Astrocyte of the hippocampus (primary cell): ENCODE results near the gene HGF.
"Not testable (repeated sequence)": the region's sequence is repeated elsewhere in the genome, so short reads cannot be mapped to it uniquely, and the experiment has no call there.

Experiments used
- DNase-seq: peaks from one replicate; pipeline ENCODE4 v3.0.0; 2011; ENCODE audit warnings: low read depth, low spot score

Gene HGF

DNA sequence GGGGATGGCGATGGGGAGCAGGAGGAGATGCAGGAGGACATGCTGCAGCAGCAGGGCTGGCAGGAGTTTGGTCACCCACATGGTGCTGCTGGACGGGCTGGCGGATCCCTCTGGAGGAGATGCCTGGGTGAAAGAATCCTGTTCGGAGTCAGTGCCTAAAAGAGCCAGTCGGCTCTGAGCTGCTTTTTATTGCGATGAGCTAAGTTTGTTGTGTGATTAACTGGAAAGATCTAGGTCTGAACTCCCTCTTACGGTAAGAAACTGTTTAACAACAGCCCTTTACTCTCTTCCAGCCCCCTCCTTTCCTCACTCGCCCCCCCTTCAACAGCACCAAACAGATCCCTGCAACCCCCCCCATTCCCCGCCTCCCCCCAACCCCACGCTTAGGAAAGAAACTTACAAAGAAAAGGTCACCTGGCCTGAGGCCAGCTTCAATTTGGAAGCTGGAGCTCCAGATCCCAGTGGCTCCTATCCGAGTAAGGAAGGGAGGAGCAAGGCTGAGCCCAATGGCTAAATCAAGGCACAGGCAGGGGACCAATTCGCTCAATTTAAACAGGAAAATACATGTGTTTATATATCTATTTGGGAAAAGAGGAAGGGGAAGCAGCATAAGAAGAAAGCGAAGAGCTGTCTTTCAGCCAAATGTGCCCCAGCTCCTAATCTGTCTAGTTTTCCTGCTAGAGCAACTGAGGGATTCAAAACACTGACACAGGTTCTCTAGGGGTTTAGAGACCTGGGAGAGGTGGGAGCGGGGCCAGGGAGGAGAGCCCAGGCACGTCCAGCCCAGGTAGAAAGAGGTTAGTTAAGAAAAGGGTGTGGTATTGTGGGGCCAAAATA, at the start of gene HGF:
Gene HGF, minus strand, starts transcription at position 157 of the 837 bp plus-strand sequence. Its CDS starts 76 bp downstream, at position 81.
- DNase-seq: peak; percentile 42

DNA sequence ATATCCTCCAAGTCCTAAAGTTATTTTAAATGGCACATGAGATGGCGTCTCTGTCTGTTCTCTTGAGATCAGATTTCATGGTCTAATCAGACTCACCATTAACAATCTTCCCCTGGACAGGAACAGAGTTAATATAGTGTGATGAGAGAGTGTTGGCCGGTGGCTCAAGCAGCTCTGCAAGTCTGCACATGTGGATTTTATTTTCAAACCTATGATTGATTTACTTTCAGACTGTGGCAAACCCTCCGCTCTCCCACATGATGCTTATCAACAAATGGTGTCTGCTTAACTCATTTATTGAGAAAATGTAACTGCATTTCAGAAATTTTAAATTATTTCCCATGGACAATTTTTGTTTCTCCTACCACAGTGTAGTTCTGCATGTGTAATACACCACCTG, 46.5 kb upstream of the HGF start:
- DNase-seq: no peak

DNA sequence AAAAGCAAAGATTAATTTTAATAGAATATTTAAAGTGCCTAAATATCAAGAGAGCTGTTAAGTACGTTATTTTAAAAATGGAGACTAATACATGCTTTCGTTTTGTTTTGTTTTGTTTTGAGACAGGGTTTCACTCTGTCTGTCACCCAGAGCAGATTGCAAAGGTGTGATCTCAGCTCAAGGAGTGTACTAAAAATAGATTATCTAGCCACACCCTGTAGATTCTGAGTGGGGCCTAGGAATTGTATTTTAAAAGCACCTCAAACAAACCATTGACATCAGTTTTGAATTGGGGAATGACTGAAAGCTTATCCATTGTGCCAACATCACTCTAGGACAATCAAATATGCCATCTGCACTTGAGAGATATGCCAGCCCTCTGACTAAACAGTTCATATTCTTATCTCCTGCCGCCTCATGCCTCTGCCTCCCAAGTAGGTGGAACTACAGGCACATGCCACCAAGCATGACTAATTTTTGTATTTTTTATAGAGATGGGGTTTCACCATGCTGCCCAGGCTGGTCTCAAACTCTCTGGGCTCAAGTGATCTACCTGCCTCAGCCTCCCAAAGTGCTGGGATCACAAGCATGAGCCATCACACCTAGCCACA, 43.1 kb upstream of the HGF start:
- not testable (repeated sequence) for DNase-seq

DNA sequence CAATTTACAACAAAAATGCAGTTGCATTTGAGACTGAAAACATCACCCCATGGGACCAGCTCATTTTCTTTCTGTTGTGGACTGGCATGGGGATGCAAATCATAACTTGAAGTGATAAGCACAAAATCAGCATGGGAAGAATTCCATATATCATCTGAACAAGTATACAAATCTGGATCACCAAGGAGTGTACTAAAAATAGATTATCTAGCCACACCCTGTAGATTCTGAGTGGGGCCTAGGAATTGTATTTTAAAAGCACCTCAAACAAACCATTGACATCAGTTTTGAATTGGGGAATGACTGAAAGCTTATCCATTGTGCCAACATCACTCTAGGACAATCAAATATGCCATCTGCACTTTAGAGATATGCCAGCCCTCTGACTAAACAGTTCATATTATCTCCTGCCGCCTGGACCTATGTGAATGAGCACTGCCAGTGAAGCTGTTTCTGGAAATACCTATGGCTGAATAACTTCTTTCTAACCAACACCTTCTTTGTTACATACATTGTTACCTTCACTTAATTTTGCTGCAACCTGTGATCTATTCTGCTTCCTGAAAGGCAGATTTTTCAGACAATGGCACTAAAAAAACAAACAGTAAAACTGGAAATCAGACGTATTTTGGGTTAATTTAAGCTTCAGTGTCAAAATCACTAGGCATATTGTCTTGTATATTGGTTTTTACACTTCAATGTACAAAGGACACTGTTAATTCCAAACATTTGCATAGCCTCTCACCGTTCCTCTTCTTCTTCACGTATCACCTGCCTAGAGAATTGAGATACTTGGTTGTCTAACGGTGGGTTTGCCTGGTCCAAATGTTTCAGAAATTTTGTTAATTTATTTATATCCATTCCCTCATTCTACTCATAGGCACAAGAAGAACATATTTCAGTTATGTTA, 42.4 kb upstream of the HGF start:
- no peak for DNase-seq

DNA sequence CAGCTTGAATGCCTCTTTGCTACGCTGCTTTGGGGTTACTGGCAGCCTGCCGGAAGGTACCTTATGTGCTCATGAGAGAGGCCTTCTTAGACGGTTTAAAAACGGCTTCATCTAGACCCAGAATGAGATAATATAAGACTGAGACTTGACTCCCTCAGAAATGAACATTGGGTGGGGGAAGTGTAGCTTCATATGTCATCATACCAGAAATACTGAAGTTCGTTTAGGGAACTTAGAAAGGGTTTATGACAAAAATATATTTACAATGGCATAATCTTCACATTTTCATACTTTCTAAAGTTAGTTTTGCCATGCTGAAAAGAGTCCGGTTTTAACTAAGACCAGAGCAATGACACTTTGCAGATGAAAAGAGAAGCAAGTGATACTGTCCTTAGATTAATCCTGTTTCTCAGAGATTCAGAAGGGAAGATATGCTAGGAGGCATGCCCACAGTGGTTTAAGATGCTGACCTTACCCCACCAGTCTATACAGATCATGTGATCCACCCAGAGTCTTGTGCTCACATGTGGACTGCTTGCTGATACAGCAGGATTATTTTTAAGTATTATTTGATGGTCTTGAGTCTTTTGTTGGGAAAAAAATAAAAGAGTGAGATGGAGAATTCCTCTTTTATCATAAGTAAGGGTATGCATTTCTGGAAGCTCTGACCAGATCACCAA, 40.8 kb upstream of the HGF start:
- no peak for DNase-seq

DNA sequence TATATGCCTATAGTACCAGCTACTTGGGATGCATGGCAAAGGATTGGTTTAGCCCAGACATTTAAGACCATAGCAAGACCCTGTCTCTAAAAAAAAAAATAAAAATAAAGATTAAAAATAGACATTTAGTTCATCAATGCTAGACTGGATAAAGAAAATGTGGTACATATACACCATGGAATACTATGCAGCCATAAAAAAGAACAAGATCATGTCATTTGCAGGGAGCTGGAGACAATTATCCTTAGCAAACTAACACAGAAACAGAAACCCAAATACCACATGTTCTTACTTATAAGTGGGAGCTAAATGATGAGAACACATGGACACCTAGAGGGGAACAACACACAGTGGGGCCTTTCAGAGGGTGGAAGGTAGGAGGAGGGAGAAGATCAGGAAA, 38.5 kb upstream of the HGF start:
- DNase-seq: not testable (repeated sequence)

DNA sequence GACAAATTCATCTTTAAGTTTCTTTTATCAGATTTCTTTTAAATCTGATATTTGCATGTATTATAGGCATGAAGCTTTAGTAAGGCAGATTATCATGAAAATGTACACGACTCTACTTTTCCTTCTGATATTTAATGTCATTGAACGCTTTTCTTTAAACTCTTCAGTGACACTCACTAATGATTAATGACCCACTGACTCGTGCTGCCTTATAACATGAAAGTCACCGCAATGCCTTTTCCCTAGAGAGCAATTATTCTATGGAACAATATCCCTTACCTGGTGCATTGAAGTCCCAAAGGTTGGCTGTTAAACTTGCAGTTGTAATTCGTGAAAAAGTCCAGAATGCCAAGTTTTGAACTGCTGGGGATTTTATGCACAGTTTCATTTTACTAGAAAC, 33.4 kb upstream of the HGF start:
- no peak for DNase-seq

DNA sequence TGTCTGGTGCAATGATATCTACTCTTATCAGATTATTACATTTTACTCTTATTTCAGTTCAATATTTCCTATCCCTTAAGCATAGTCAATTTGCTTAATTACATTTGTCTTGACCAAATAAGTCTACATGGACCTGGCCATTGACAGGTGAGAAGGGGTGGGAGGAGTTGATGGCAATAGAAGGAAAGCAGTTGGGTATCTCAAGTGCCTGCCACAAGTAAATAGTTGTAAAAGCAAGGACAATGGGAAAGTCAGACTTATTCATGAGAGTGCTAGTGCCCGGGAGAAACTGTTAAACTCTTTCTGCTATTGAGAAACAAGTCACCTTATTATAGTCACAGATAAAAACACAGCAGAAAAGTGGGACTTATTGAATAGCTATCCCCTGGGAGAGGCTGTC, 32.4 kb upstream of the HGF start:
- no peak for DNase-seq

DNA sequence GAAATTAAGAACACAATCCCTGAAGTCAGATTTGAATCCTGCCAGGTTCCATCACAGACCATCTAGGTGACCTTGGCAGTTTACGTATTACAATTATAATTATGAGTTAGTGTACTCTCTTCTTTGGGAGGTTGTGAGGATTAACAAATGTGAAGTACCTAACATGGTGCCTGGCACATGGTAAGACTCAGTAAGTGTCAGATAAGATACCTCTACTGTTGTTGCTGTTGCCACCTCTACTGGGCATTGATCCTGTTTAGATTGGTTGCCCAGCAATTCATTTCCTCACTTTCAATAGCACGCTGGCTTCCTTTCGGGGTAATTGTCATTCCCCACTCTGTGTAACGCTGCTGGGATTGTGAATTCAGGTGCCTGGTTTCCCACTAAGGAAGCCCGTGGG, 31.7 kb upstream of the HGF start:
- DNase-seq: no peak

DNA sequence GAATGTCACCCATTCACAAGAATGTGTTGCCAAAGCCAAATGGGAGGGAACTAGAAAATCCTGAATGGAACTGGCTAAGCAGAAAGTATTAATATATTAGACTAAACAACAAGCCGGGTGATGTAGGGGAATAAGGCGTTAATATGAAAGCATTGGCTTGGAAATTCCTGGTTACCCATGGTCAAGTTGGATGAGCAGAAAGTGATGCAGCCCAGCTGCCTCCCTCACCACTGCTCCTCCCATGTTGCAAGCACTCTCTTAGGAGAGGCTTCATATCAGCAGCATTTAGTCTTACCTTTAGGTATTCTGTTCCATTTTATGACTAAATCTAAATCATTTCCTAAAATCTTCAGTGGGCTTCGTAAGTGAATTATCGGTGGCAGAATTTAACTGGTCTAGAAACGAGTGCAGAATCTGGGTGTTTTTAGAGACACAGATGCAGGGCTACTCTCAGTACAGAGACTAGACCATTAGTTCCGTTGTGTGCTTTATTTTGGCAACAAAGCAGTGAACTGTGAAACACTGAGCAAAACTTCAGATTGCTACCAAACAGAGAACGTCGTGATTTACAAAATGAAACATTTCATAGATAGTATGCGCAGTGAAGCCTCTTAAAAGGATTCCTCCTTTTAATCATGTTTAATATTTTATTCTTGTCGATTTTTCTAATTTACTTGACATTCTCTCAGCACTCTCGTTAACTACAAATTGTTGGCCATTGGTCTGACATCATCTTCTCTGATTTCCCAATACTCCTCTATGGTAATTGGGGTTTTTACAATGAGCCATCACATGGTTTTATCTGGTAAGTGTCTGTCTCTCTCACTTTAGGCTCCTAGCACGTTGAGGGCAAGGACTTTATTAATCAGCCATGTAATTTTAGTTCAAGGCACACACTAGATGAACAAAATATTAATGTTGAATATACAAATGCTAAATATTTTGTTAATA, 22.0 kb upstream of the HGF start:
- no peak for DNase-seq

DNA sequence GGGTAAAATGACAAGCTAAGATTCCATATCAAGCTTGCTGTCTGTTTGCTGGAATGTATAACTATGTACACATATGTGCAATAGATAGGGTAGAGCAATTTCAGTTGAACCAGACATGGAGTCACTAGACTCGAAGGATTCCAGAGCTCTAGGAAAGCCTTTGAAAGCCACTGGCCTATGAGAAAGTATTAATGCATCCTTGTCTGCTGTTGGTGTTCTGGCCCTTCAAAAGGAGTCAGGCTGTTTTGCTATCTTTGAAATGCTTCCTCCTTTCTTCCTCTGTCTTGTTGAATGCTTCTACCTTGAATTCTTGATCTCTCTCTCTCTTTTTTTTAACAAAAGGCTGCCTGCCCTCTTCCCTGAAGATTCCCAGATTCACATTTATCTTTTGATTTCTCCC, 20.8 kb upstream of the HGF start:
- no peak for DNase-seq

DNA sequence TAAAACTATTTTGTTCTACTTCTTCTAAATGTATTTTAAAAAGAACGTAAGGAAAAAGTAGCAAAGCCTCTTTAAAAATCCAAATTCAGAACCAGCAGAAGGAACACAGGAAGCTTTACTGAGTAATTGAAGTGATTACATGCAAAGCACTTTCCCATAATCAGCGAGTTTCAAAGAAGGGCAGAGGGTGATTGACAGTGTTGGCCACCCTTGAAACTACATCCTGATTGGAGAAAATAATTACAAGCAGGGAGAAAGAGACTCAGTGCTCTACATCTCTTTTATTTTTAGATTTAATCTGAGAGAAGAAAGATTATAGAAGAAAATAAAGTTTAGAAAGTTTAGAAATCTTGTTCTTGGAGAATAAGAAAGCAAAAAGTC, 20.3 kb upstream of the HGF start:
- peak; percentile 33 for DNase-seq

DNA sequence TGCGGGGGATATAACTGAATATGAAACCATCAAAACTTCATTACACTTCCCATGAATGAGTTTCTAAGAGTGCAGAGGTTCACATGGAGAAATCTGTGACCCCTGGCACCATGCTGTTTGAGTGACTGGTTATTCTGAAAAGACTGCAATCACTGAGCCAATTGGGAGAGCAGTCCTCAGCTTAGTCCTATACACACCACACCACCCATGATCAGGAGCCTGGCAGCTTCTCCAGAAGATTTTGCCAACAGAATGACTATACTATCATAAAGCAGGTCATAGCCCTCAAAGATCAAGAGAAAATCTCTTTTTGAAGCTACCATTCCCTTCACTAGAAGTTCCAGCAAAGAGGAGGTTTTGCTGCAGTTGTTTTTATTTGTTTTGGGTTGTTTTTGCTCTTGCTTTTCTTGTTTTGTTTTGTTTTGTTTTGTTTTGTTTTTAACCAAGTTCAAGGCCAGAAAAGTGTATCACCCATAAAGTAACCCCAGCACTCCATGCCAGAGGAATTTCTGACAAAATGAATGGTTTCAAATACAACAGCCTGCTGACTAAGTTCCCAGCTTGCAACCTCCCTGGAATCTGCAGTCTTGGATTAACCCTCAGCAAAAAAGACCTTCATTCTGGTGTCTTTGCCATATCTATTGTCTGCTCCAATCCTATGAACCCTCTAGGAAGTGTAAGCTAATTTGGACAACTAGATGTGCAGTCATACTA, 19.7 kb upstream of the HGF start:
- DNase-seq: peak; percentile 57

DNA sequence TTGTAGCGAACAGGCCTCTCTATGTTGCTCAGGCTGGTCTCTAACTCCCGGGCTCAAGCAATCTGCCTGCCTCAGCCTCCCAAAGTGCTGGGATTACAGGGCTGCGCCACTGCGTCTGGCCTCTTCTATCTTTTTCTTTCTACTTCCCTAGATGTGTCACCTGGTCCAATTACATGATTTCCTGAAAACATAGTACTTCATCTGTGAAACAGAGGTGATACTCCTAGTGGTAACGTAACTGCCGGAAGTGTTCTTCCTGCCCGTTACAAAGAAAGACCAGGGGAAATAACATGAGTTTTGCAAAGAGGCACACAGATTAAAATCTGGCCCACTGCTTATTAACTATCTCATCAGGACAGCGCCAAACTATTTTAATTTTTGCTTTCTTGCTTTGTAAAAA, 18.4 kb upstream of the HGF start:
- no peak for DNase-seq

DNA sequence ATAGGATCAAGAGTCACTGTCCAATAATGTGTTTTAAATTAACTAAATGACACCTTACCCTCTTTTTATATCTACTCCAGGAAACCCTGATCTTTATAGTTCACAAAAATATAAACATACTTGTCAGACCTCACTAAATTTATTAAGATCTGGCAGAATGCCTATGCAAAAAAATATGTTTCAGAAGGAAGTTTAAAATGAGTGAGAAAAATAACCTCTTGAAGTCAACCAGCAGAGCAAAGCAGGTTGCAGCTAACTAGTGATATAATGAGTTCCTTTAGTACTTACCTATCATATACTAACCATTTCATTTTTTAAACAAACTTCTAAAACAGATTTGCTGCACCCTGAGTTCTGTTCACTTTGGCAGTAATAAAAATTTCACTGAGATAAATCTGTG, 14.0 kb upstream of the HGF start:
- no peak for DNase-seq

DNA sequence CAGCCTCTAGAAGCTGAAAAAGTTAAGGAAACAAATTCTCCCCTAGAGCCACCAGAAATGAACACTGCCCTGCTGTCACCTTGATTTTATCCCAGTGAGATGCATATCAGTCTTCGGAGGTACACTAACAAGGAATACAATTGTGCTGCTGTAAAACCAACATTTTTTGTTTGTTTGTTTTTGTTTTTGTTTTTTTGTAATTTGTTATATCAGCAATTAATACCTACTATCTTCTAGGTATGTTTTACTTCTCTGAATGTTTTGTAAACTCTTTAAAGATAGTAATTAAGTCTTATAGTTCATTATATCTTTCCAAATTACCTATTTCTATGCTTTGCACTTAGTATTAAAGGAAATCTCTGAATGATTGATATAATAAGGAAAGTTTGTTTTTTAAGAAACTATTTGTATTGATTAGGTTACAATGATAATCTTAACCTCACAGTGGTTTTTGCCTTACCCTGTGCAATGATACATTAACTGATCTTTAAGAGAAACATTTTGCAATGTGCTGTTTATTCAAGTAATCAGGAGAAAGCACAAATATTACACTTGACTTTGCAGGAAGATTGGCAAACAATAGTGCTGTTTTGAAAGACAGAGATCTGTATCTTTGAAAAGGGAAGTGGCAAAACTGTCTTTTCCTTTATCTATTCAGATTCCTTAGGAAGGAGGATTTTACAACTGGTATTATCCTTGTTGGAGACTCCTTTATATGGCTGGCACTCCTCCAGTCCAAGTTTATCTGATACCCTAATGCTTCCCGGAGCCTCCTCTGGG, 11.3 kb upstream of the HGF start:
- DNase-seq: no peak

DNA sequence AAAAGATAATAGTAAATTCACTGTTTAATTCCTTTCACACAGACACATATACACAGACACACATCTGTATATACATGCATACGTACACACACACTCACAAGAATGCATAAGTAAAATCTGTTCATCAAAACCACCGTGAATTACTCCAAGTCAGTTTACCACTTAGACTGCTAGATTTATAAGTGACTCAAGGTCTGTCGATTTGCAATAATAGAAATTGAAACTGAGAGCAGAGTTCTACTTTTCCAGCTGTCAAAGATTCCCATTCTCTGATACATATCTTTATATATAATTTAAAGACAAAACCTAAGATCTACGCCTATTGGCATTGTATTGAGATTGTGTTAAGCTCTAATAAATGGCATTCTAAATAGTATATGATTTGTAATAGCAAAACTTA, 9.9 kb upstream of the HGF start:
- no peak for DNase-seq

DNA sequence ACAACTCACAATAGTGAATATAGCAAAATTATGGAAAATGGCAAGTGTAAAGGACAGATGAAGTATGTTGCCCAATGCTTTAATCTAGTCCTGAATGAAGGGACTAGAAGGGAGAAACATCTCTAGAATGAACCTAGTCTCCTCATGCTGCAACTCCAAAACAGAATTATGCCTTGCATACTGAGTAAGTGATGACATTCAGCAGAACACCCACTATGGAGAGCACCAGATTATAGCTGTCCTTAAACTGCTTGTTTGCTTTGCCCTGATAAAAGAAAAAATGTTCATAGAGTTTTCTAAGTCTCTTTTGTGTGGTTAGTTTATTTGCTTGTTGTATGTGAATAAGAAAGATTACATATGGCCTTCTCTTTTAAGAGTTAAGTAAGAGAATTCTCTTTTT, 7.8 kb upstream of the HGF start:
- no peak for DNase-seq

DNA sequence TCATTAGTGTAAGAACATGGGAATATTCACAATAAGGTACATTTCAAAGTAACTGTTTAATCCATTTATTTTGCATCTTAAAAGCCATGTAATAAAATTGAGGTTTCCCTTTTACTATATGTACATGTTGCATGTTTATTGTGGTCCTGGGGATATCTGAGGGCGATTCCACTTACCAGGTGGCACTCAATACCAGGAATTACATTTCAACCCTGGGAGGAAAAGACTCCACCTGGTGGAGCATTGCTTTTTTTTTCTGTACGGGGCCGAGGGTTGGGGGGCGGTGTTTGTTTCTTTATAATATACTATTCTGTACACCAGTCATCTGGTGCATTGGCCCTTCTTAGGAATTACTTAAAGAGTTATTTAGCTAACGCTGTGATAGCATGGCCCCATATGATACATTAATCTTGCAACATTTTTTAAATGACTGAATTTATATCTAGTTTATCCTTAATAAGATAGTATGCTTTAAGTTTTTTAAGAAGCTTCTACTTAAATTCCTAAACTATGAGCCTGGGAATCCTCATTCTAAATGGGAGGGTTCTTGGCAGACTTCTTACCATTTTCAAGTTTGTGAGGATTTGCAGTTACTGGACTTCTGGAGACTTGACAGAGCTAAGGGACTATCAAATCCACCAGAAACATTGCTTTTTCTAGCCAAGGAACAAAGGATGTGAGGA, 7.2 kb upstream of the HGF start:
- DNase-seq: no peak
